ENCODE measurements around the gene C11orf16. TPM values are rescaled to one million over a fixed set of nuclear protein-coding genes. Genes with fewer than 3 reads are reported as not detected.

Gene C11orf16
- total RNA-seq, 1 experiment from 2014 or later, result not detected

GRCh38 chr11:8907116-8907515 is 25.6 kb downstream of the C11orf16 start (continued):
- no peak for TF ChIP-seq EZH2phosphoT487 (IDR thresholded peaks at IDR 0.05; ENCODE audit: borderline replicate concordance)
- TF ChIP-seq YY1 (IDR thresholded peaks at IDR 0.05; ENCODE audit: extremely low read depth, insufficient replicate concordance, low read depth, low read length), result no peak
- TF ChIP-seq CEBPB (IDR thresholded peaks at IDR 0.05; ENCODE audit: low read depth), result no peak
- TF ChIP-seq ZBTB33 (IDR thresholded peaks at IDR 0.05; ENCODE audit: extremely low read depth, insufficient replicate concordance, low read length), result no peak

- intact Hi-C loops (cut with micrococcal nuclease), result no loop called here
- no peaks in the 10 kb centered on the region for H3K9me2 ChIP-seq (ENCODE audit: insufficient read depth)
- H3K9ac ChIP-seq (ENCODE audit: low read length), result no peak overlapping the region
- peaks cover 3 to 8% of the 10 kb centered on the region in 2 experiments for H3K4me1 ChIP-seq (ENCODE audit: control insufficient read depth in 1 of 2, insufficient read depth in 2 of 2, low read length in 2 of 2)
- H3K4me3 ChIP-seq (replicated peaks in 1 of 2; ENCODE audit: low read depth in 1 of 2, low read length in 2 of 2), result no peak overlapping the region
- no peaks in the 10 kb centered on the region for H4K20me1 ChIP-seq (ENCODE audit: insufficient read depth)
- no peak overlapping the region for H3K4me2 ChIP-seq (ENCODE audit: low read length)
- ATAC-seq (no peak), DNase-seq (ENCODE audit: low read depth, low spot score) (no peak)
- H3K79me2 ChIP-seq (ENCODE audit: insufficient read depth, low read length), result no peaks in the 10 kb centered on the region
- H3K36me3 ChIP-seq (ENCODE audit: control insufficient read depth in 1 of 2, insufficient read depth in 2 of 2, low read length in 2 of 2), result no peaks in the 10 kb centered on the region
- no peak overlapping the region for H2AFZ ChIP-seq (ENCODE audit: low read depth, low read length, poor library complexity, severe bottlenecking)
- H3K27ac ChIP-seq (ENCODE audit: low read depth, low read length), result no peak overlapping the region
- no peaks in the 10 kb centered on the region for H3K27me3 ChIP-seq (ENCODE audit: insufficient read depth, low read length)
- POLR2A ChIA-PET, result no interaction called here
- RAD21 ChIA-PET (ENCODE audit: low non-redundant PET in 1 of 2, low total read pairs in 2 of 2, uncharacterized antibody in 2 of 2, unreplicated experiment in 2 of 2), result no interaction called here
- no TSS peak for BruUV-seq (replicated peaks)
- CTCF ChIA-PET, result interaction anchor here (1.4 kb wide), 1 partner anchor 92 kb away, joined by 3 read pairs; no protein-coding TSS in a partner anchor
- H3K9me3 ChIP-seq (ENCODE audit: control insufficient read depth in 1 of 2, insufficient read depth in 1 of 2, low read depth in 1 of 2, low read length in 2 of 2), result no peaks in the 10 kb centered on the region
- TF ChIP-seq EZH2phosphoT487 (IDR thresholded peaks at IDR 0.05; ENCODE audit: borderline replicate concordance) (no peak), EZH2 (IDR thresholded peaks at IDR 0.05) (no peak), CTCF (IDR thresholded peaks at IDR 0.05 in 2 of 3, conservative IDR thresholded peaks at IDR 0.05 in 1 of 3; ENCODE audit: borderline replicate concordance in 1 of 3, insufficient read depth in 1 of 3, low read depth in 2 of 3, low read length in 2 of 3) (no peak), SP1 (IDR thresholded peaks at IDR 0.05; ENCODE audit: low read depth) (no peak), ZNF274 (IDR thresholded peaks at IDR 0.05; ENCODE audit: low read depth, low read length) (no peak), FOSL1 (IDR thresholded peaks at IDR 0.05; ENCODE audit: low read depth) (no peak), ZBTB33 (IDR thresholded peaks at IDR 0.05; ENCODE audit: extremely low read depth, insufficient replicate concordance, low read length) (no peak), EGR1 (IDR thresholded peaks at IDR 0.05; ENCODE audit: low read depth) (no peak), ZFX (IDR thresholded peaks at IDR 0.05) (no peak), REST (IDR thresholded peaks at IDR 0.05; ENCODE audit: low read depth) (no peak), TCF7L2 (IDR thresholded peaks at IDR 0.05; ENCODE audit: borderline replicate concordance, extremely low read depth, insufficient read depth, insufficient read length) (no peak), CBX3 (IDR thresholded peaks at IDR 0.05; ENCODE audit: low read depth) (no peak)
These were observed 27.1 kb downstream of the C11orf16 start for GRCh38 chr11:8905528-8906165.
